PC-3 (cell line): ENCODE results near the gene SPATA46.

Source experiments
- EZH2 ChIP-seq: fragments of 300-600 bp; sonication (generic); IDR thresholded peaks from one replicate; pipeline ENCODE4 v1.6.1; 2017; ENCODE audit warnings: antibody characterized with exemption, mild to moderate bottlenecking, low read length; ENCODE audit not compliant: unreplicated experiment
- TF ChIP-seq, protein P1 (sequence below): fragments of 300-600 bp; sonication (generic); conservative IDR thresholded peaks from 2 replicates; pipeline ENCODE4 v1.5.1; 2017; ENCODE audit warnings: antibody characterized with exemption, low read depth, mild to moderate bottlenecking, low read length

DNA sequence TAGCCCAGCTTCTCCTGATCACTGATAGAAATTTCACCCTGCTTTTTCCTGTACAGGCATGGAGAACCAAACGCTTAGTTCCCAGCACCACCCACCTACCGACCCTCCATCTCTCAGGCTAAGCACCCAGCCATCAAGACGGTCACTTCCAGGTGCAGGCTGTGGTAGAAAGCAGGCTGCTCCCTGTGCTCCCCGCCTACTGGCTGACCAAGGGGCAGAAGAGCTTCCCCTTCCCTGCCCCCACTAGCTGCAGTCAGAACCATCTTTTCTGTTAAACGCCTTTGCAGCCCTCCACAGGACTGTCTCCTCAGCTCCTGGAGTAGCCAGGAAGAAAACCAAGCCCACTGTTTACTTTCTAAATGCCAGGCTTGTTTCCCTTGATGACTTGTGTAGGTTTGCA, 23.0 kb downstream of the SPATA46 start:
- TF ChIP-seq, protein P1, sequence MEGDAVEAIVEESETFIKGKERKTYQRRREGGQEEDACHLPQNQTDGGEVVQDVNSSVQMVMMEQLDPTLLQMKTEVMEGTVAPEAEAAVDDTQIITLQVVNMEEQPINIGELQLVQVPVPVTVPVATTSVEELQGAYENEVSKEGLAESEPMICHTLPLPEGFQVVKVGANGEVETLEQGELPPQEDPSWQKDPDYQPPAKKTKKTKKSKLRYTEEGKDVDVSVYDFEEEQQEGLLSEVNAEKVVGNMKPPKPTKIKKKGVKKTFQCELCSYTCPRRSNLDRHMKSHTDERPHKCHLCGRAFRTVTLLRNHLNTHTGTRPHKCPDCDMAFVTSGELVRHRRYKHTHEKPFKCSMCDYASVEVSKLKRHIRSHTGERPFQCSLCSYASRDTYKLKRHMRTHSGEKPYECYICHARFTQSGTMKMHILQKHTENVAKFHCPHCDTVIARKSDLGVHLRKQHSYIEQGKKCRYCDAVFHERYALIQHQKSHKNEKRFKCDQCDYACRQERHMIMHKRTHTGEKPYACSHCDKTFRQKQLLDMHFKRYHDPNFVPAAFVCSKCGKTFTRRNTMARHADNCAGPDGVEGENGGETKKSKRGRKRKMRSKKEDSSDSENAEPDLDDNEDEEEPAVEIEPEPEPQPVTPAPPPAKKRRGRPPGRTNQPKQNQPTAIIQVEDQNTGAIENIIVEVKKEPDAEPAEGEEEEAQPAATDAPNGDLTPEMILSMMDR, result no peak
- no peak for TF ChIP-seq EZH2
